DOHH2 (cell line): ENCODE data around the gene TMEM208.

Source experiments
- EZH2phosphoT487 ChIP-seq: fragments of 200-600 bp; sonication (generic); IDR thresholded peaks from 2 replicates; pipeline ENCODE4 v1.6.1; 2017; ENCODE audit warnings: borderline replicate concordance, mild to moderate bottlenecking, antibody characterized with exemption, low read length, moderate library complexity, mixed read lengths
- TF ChIP-seq, protein P1 (sequence below): fragments of 200-600 bp; sonication (generic); IDR thresholded peaks from one replicate; pipeline ENCODE4 v1.5.1; 2014; ENCODE audit warnings: antibody characterized with exemption, mild to moderate bottlenecking, low read depth, low read length; ENCODE audit not compliant: poor library complexity, severe bottlenecking

DNA sequence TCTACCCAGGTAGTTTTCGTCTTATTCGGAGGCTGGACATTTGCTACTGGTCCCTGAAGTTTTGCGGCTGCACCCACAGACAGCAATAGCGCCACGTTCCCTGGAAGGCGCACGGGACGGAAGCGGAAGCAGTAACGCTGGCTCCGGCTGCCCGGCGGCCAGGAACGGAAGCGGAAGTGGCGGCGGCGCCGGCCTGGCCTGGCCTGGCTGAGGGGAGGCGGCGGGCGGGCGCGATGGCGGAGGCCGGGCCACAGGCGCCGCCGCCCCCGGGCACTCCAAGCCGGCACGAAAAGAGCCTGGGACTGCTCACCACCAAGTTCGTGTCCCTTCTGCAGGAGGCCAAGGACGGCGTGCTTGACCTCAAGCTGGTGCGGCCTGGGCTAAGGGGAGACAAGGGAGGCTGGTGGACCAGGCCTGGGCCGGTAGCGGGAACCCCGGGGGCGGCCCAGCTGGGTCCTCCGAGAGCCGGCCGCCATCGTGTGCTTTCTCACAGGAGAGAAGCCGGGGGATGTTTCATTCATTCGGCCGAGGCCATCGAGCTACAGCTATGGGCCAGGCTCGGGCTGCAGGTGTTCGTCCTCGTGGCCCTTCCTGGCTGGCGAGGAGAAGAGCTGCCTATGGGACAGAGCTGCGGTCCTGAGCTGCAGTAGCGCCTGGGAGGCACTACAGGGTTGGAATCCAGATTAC lies 34.8 kb upstream of the TMEM208 start, which contains the start of gene E2F4:
- TF ChIP-seq, protein P1, sequence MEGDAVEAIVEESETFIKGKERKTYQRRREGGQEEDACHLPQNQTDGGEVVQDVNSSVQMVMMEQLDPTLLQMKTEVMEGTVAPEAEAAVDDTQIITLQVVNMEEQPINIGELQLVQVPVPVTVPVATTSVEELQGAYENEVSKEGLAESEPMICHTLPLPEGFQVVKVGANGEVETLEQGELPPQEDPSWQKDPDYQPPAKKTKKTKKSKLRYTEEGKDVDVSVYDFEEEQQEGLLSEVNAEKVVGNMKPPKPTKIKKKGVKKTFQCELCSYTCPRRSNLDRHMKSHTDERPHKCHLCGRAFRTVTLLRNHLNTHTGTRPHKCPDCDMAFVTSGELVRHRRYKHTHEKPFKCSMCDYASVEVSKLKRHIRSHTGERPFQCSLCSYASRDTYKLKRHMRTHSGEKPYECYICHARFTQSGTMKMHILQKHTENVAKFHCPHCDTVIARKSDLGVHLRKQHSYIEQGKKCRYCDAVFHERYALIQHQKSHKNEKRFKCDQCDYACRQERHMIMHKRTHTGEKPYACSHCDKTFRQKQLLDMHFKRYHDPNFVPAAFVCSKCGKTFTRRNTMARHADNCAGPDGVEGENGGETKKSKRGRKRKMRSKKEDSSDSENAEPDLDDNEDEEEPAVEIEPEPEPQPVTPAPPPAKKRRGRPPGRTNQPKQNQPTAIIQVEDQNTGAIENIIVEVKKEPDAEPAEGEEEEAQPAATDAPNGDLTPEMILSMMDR = no peak
- TF ChIP-seq EZH2phosphoT487 = no peak
